ENCODE measurements around the gene TBC1D5. TPM values are rescaled to one million over a fixed set of nuclear protein-coding genes. Genes with fewer than 3 reads are reported as not detected.
"Not testable (repeated sequence)": the region's sequence is repeated elsewhere in the genome, so short reads cannot be mapped to it uniquely, and the experiment has no call there.

TBC1D5 gene
- polyA plus RNA-seq, 1 experiment, result 44.6 TPM

DNA sequence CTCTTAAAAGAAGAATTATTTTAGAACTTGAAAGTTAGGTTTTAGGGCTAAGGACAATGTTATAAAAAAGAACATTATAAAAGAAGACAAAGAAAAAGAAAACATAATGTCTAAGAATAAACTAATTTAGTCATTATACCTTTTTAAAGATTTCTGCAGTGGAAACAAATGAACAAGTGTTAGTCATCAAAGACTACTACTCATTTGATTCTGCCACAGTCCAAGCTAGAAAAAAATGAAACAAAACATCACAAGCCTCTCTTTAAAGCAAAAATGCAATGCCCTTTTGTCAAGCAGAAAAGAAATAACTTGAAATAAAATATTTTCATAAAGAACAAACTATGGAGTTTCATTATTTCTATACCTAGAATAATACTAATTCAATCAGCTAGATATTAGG, 102.0 kb downstream of the TBC1D5 start:
- POLR2A ChIA-PET, result interaction anchor here (2.3 kb wide), 1 partner anchor 102 kb away, joined by 8 read pairs; the partner anchor contains the start of gene TBC1D5
- Histone ChIP-seq H3K27ac (ENCODE audit: low read depth, low read length) (no peak overlapping the region), H3K27me3 (ENCODE audit: control insufficient read depth, insufficient read depth, low read length) (no peaks in the 10 kb centered on the region), H3K4me3 (ENCODE audit: low read depth, low read length) (no peak overlapping the region), H3K9me3 (ENCODE audit: control insufficient read depth, insufficient read depth, low read length) (no peaks in the 10 kb centered on the region)
- DNase-seq (ENCODE audit: low read depth, low spot score), result no peak
- TF ChIP-seq, protein P1, sequence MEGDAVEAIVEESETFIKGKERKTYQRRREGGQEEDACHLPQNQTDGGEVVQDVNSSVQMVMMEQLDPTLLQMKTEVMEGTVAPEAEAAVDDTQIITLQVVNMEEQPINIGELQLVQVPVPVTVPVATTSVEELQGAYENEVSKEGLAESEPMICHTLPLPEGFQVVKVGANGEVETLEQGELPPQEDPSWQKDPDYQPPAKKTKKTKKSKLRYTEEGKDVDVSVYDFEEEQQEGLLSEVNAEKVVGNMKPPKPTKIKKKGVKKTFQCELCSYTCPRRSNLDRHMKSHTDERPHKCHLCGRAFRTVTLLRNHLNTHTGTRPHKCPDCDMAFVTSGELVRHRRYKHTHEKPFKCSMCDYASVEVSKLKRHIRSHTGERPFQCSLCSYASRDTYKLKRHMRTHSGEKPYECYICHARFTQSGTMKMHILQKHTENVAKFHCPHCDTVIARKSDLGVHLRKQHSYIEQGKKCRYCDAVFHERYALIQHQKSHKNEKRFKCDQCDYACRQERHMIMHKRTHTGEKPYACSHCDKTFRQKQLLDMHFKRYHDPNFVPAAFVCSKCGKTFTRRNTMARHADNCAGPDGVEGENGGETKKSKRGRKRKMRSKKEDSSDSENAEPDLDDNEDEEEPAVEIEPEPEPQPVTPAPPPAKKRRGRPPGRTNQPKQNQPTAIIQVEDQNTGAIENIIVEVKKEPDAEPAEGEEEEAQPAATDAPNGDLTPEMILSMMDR (IDR thresholded peaks at IDR 0.05; ENCODE audit: low read depth, low read length), result no peak
- CTCF ChIA-PET, result interaction anchor here (1.0 kb wide), 1 partner anchor 201 kb away, joined by 3 read pairs; no protein-coding TSS in a partner anchor

DNA sequence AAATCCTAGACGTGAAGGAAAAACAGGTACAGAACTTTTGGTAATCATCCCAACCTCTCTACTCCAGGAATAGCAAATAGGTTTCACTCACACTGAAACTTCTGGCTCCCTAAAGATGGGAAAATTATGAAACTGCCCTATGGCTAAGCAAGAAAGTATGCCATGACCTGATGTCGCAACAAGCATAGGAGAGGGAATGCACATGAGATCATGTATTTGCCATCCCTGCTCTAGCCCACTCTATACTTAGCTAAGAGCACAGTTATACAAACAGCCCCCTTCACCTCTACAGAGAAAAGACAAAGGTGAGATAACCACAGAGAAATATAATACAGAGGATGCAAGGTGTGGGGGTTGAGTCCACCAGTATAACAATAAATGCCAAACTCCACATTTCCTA, 102.7 kb downstream of the TBC1D5 start:
- CTCF ChIA-PET, result interaction anchor here (1.0 kb wide), 1 partner anchor 201 kb away, joined by 3 read pairs; no protein-coding TSS in a partner anchor
- POLR2A ChIA-PET, result interaction anchor here (2.3 kb wide), 1 partner anchor 102 kb away, joined by 8 read pairs; the partner anchor contains the start of gene TBC1D5
- H3K9me3 ChIP-seq (ENCODE audit: control insufficient read depth, insufficient read depth, low read length), result no peaks in the 10 kb centered on the region
- TF ChIP-seq, protein P1 (IDR thresholded peaks at IDR 0.05; ENCODE audit: low read depth, low read length), result no peak
- peak overlapping the region; percentile 41 for H3K27ac ChIP-seq (ENCODE audit: low read depth, low read length)
- no peak overlapping the region for H3K4me3 ChIP-seq (ENCODE audit: low read depth, low read length)
- no peaks in the 10 kb centered on the region for H3K27me3 ChIP-seq (ENCODE audit: control insufficient read depth, insufficient read depth, low read length)
- DNase-seq (ENCODE audit: low read depth, low spot score), result peak; percentile 80

DNA sequence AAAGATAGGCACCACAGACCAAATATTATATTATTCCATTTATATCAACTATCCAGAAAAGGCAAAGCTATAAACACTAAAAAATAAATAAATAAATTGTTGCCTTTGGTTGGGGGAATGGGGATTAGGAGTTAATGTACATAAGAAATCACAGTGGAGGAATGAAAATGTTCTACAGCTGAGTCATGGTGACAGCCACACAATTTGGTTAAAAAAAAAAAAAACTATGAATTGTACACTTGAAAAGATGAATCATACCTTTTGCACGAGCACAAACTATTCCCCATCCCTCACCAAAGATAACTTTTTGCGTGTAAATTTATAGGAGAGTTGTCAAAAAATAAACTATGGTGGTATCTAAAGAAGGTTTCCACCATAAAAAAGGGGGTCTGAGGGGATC, 103.2 kb downstream of the TBC1D5 start:
- no peak overlapping the region for H3K4me3 ChIP-seq (ENCODE audit: low read depth, low read length)

DNA sequence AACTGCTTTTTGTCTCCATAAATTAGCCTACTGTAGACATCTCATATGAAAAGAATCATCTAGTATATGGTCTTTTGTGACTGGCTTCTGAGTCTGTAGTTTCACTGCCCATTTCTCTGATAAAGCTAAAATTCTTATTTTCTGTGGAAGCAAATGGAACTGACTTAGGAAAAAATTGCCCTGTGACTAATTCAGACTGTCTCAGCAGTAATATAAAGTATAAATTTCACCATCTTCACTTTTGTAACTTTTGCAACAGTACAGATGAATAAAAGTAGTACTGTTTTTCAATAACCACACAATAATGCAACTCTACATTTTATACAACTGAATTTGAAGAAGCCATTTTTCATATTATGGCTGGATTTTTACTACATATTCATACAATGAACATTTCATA, 104.1 kb downstream of the TBC1D5 start:
- POLR2A ChIA-PET, result interaction anchor here (0.6 to 2.3 kb wide), 2 partner anchors 104 to 1816 kb away, joined by 3 to 8 read pairs; partner anchors contain the start of gene TBC1D5
- H3K27ac ChIP-seq (ENCODE audit: low read depth, low read length), result no peak overlapping the region

More for the DNA sequence above, 103.2 kb downstream of the TBC1D5 start:
- Histone ChIP-seq H3K27ac (ENCODE audit: low read depth, low read length) (no peak overlapping the region), H3K9me3 (ENCODE audit: control insufficient read depth, insufficient read depth, low read length) (no peaks in the 10 kb centered on the region), H3K27me3 (ENCODE audit: control insufficient read depth, insufficient read depth, low read length) (no peaks in the 10 kb centered on the region)
- CTCF ChIA-PET, result interaction anchor here (1.0 to 1.1 kb wide), 2 partner anchors 10 to 202 kb away, joined by 3 read pairs; no protein-coding TSS in a partner anchor
- DNase-seq (ENCODE audit: low read depth, low spot score), result peak; percentile 37
- TF ChIP-seq, protein P1 (IDR thresholded peaks at IDR 0.05; ENCODE audit: low read depth, low read length), result no peak
- POLR2A ChIA-PET, result interaction anchor here (0.7 to 2.3 kb wide), 2 partner anchors 53 to 103 kb away, joined by 3 to 8 read pairs; partner anchors contain the start of gene TBC1D5

DNA sequence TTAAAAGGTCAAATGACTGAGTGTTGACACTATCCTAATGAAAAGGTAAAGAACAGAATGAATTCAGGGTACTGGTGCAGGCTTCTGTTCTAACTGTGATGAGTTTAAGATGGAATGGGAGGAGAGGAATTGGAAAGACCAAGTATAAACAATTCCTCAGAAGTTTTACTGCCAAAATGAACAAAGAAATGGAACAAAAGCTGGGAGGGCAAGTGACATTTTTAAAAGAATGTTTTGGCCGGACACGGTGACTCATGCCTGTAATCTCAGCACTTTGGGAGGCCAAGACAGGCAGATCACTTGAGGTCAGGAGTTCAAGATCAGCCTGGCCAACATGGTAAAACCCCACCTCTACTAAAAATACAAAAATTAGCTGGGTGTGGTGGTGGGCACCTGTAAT, 106.8 kb downstream of the TBC1D5 start:
- CTCF ChIA-PET, result interaction anchor here (1.6 kb wide), 1 partner anchor 9 kb away, joined by 18 read pairs; no protein-coding TSS in a partner anchor
- H3K9me3 ChIP-seq (ENCODE audit: control insufficient read depth, insufficient read depth, low read length); H3K4me3 ChIP-seq (ENCODE audit: low read depth, low read length); H3K27me3 ChIP-seq (ENCODE audit: control insufficient read depth, insufficient read depth, low read length); POLR2A ChIA-PET; H3K27ac ChIP-seq (ENCODE audit: low read depth, low read length); DNase-seq (ENCODE audit: low read depth, low spot score): not testable (repeated sequence)

More for the DNA sequence above, 104.1 kb downstream of the TBC1D5 start:
- Histone ChIP-seq H3K27me3 (ENCODE audit: control insufficient read depth, insufficient read depth, low read length) (no peaks in the 10 kb centered on the region), H3K9me3 (ENCODE audit: control insufficient read depth, insufficient read depth, low read length) (no peaks in the 10 kb centered on the region), H3K4me3 (ENCODE audit: low read depth, low read length) (no peak overlapping the region)
- DNase-seq (ENCODE audit: low read depth, low spot score), result no peak
- CTCF ChIA-PET, result interaction anchor here (1.1 kb wide), 1 partner anchor 10 kb away, joined by 3 read pairs; no protein-coding TSS in a partner anchor
- TF ChIP-seq, protein P1 (IDR thresholded peaks at IDR 0.05; ENCODE audit: low read depth, low read length), result no peak

Data from AG04450 (cell line).